Loucy (cell line): ENCODE results near the gene DDX52.

Experiments used
- H2AFZ ChIP-seq: fragments of 200-600 bp; sonication (generic); 2 replicates; pipeline ENCODE4 v1.6.0; 2016; ENCODE audit warnings: antibody characterized with exemption, mild to moderate bottlenecking, low read length, moderate library complexity
- H3F3A ChIP-seq: fragments of 200-600 bp; 2 replicates; pipeline ENCODE4 v1.6.0; 2016; ENCODE audit warnings: antibody characterized with exemption, low read depth, mild to moderate bottlenecking
- H3K27me3 ChIP-seq: fragments of 200-600 bp; sonication (generic); 2 replicates; pipeline ENCODE4 v1.6.1; 2014; ENCODE audit warnings: low read length, mild to moderate bottlenecking; ENCODE audit not compliant: insufficient read depth, poor library complexity, severe bottlenecking
- H3K36me3 ChIP-seq: fragments of 200-600 bp; sonication (generic); 2 replicates; pipeline ENCODE4 v1.6.1; 2016; ENCODE audit warnings: low read length; ENCODE audit not compliant: insufficient read depth
- H3K4me1 ChIP-seq: fragments of 200-600 bp; sonication (generic); 2 replicates; pipeline ENCODE4 v1.5.1; 2014; ENCODE audit warnings: low read length, mild to moderate bottlenecking; ENCODE audit not compliant: insufficient read depth, poor library complexity, severe bottlenecking
- H3K4me2 ChIP-seq: fragments of 200-600 bp; sonication (generic); 2 replicates; pipeline ENCODE4 v1.6.0; 2014; ENCODE audit warnings: antibody characterized with exemption, low read length, low read depth, mild to moderate bottlenecking; ENCODE audit not compliant: poor library complexity, severe bottlenecking
- H3K4me3 ChIP-seq: fragments of 200-600 bp; sonication (generic); 2 replicates; pipeline ENCODE4 v1.5.1; 2014; ENCODE audit warnings: low read length, mild to moderate bottlenecking, mixed read lengths; ENCODE audit not compliant: poor library complexity, severe bottlenecking
- H3K79me2 ChIP-seq: fragments of 200-600 bp; sonication (generic); 2 replicates; pipeline ENCODE4 v1.6.1; 2014; ENCODE audit warnings: low read length; ENCODE audit not compliant: insufficient read depth
- H3K9ac ChIP-seq: fragments of 200-600 bp; sonication (generic); 2 replicates; pipeline ENCODE4 v1.6.0; 2014; ENCODE audit warnings: mild to moderate bottlenecking, low read depth, low read length, moderate library complexity; ENCODE audit not compliant: poor library complexity, severe bottlenecking
- H3K9me2 ChIP-seq: fragments of 200-600 bp; sonication (generic); replicated peaks from 2 replicates; pipeline ENCODE4 v1.6.1; 2016; ENCODE audit warnings: low read depth, low read length, mixed read lengths
- H3K9me3 ChIP-seq: fragments of 200-600 bp; sonication (generic); 2 replicates; pipeline ENCODE4 v1.6.1; 2014; ENCODE audit warnings: mild to moderate bottlenecking, antibody characterized with exemption, low read length, low read depth; ENCODE audit not compliant: insufficient read depth
- H4K20me1 ChIP-seq: fragments of 200-600 bp; sonication (generic); 2 replicates; pipeline ENCODE4 v1.6.0; 2014; ENCODE audit warnings: antibody characterized with exemption, low read length, mild to moderate bottlenecking; ENCODE audit not compliant: insufficient read depth, poor library complexity, severe bottlenecking
- EZH2phosphoT487 ChIP-seq: fragments of 200-600 bp; IDR thresholded peaks from 2 replicates; pipeline ENCODE4 v1.6.1; 2018; ENCODE audit warnings: antibody characterized with exemption, mild to moderate bottlenecking, moderate library complexity, borderline replicate concordance
- TF ChIP-seq, protein P1 (sequence below): fragments of 200-600 bp; sonication (generic); conservative IDR thresholded peaks from 2 replicates; pipeline ENCODE4 v1.5.1; 2014; ENCODE audit warnings: mild to moderate bottlenecking, antibody characterized with exemption, low read length

The DDX52 gene

DNA sequence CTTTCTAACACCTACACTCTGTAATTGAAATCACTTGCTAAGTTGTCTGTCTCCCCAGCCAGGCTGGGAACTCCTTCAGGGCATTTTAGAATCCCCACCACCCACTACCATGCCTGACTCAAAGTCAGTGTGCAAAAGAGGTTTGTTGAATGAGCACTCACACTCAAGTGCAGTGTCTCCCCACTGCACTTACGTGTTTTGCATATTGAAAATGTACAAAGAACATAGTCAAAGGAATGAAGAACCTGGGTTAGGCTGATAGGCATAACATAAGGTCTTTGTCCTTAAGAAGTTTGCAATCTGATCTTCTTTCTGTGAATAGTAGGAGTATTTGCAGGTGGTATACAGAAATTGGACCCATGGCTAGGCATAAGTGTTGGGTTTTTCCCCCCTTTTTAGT lies 33.8 kb upstream of the DDX52 start:
- Histone ChIP-seq H3K9me3 (peaks cover 4% of the 10 kb centered on the region; the same call in 1 of the 2 replicates), H3K9me2 (no peaks in the 10 kb centered on the region), H3K9ac (no peak overlapping the region), H2AFZ (no peak overlapping the region), H3K4me1 (peaks cover 17% of the 10 kb centered on the region), H4K20me1 (no peaks in the 10 kb centered on the region), H3K27me3 (no peaks in the 10 kb centered on the region), H3F3A (no peaks in the 10 kb centered on the region), H3K79me2 (no peaks in the 10 kb centered on the region), H3K4me2 (peak overlapping the region; percentile 65), H3K36me3 (no peaks in the 10 kb centered on the region), H3K4me3 (no peak overlapping the region)
- no peak for TF ChIP-seq EZH2phosphoT487
- TF ChIP-seq, protein P1, sequence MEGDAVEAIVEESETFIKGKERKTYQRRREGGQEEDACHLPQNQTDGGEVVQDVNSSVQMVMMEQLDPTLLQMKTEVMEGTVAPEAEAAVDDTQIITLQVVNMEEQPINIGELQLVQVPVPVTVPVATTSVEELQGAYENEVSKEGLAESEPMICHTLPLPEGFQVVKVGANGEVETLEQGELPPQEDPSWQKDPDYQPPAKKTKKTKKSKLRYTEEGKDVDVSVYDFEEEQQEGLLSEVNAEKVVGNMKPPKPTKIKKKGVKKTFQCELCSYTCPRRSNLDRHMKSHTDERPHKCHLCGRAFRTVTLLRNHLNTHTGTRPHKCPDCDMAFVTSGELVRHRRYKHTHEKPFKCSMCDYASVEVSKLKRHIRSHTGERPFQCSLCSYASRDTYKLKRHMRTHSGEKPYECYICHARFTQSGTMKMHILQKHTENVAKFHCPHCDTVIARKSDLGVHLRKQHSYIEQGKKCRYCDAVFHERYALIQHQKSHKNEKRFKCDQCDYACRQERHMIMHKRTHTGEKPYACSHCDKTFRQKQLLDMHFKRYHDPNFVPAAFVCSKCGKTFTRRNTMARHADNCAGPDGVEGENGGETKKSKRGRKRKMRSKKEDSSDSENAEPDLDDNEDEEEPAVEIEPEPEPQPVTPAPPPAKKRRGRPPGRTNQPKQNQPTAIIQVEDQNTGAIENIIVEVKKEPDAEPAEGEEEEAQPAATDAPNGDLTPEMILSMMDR = no peak

DNA sequence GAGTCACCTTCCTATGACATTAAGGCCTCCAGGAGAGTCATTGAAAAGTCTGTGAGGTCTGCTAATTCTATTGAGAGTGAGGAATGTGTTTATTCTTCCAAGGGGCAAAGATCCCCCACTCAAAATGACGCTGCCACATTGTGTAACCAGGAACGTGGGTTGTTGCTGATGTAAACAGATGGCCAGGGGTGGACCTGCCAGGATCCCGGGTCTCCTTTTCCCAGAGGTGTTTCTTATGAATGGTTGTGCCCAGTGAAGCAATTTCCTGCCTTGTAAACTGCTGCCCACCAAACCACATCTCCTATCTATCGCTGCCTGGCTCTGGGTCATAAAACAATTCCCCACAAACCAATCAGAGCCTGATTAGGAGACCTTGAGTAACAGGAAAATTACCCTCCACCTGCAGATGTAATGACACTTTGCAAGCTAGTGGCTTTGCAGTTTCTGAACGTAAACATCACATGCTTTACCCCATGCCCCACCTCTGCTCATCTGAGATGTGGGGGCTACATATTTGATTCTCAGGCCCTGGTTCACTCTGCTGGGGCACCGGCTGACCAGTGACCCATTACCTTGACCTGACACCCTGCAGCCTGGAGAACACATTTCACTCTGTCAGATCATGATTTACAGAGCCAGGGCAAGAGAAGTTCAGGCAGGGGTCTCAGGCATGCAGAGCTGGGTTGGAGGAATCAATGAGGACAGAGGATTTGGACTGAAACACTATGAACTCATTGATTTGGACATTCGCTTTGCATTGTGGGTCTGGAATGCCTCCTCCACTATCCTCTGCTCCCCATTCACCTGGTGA lies 33.1 kb upstream of the DDX52 start:
- Histone ChIP-seq H3K4me3 (peak overlapping the region; percentile 22), H3K4me2 (peak overlapping the region; percentile 65), H2AFZ (no peak overlapping the region), H4K20me1 (no peaks in the 10 kb centered on the region), H3K4me1 (peaks cover 17% of the 10 kb centered on the region), H3K9me2 (no peaks in the 10 kb centered on the region), H3K79me2 (no peaks in the 10 kb centered on the region), H3F3A (no peaks in the 10 kb centered on the region), H3K27me3 (no peaks in the 10 kb centered on the region), H3K9ac (no peak overlapping the region), H3K9me3 (peaks cover 4% of the 10 kb centered on the region; the same call in 1 of the 2 replicates), H3K36me3 (no peaks in the 10 kb centered on the region)
- 0 out of 2 replicates have a peak, but pooled peaks have one; percentile 5 for TF ChIP-seq EZH2phosphoT487
- TF ChIP-seq, protein P1 = no peak

DNA sequence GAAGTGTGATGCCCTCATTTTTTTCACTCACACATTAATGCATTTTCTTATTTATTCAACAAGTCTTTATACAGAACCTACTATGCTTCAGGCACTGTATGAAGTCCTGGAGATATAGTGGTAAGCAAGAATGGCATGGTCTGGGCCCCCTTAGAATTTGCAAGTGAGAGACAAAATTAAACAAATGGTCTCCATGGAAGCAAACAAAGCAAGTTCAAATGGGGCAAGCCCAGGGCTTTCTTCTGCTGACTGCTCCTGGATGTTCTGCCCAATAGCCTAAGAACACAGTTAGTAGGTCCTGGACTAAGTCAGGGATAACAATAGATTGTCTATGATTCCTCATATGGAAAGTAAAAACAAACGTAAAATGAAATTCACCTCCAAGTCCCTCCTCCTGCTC lies 31.3 kb upstream of the DDX52 start:
- no peak overlapping the region for H3K4me2 ChIP-seq
- H2AFZ ChIP-seq = no peak overlapping the region
- no peaks in the 10 kb centered on the region for H3K9me2 ChIP-seq
- peaks cover 17% of the 10 kb centered on the region for H3K4me1 ChIP-seq
- H3K79me2 ChIP-seq = no peaks in the 10 kb centered on the region
- no peaks in the 10 kb centered on the region for H3F3A ChIP-seq
- H4K20me1 ChIP-seq = no peaks in the 10 kb centered on the region
- H3K4me3 ChIP-seq = no peak overlapping the region
- no peaks in the 10 kb centered on the region for H3K36me3 ChIP-seq
- no peaks in the 10 kb centered on the region for H3K27me3 ChIP-seq
- no peak overlapping the region for H3K9ac ChIP-seq
- peaks cover 4% of the 10 kb centered on the region; the same call in 1 of the 2 replicates for H3K9me3 ChIP-seq
- TF ChIP-seq, protein P1 = no peak
- TF ChIP-seq EZH2phosphoT487 = no peak
